Stimulated activated CD4-positive, alpha-beta T cell treated with anti-CD3 and anti-CD28 coated beads, Interleukin-1b, Interleukin-23, amount 100 ng/mL, for 48 hours (primary cell): ENCODE data around the gene TACC3.
A peak's percentile ranks its signal among the peaks of the same experiment; 100 is the strongest.
"Not testable (repeated sequence)": the region's sequence is repeated elsewhere in the genome, so short reads cannot be mapped to it uniquely, and the experiment has no call there.

ENCODE experiments used
- DNase-seq: peaks from one replicate; pipeline ENCODE4 v3.0.0-alpha.2; 2020

TACC3 gene

DNA sequence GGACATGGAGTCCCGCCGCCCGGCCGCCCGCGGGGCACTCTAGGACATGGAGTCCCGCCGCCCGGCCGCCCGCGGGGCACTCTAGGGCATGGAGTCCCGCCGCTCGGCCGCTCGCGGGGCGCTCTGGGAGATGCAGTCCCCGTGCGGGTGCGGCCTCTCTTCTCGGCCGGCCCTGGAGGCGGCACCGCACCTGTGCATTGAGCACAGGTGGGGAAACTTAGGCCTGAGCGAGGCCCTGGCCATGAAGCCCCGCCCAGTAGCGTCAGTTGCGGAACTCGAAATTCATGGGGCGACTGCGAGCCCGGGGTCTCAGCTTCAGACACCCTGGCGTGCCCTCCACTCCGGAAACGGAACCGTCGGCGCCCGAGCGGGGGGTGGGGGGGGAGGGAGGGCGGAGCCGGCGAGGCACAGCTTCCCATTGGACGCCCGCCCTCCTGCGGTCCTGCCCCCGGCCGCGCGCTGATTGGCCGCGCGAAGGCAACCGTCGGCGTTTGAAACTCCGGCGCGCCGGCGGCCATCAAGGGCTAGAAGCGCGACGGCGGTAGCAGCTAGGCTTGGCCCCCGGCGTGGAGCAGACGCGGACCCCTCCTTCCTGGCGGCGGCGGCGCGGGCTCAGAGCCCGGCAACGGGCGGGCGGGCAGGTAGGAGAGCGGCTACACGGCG lies at the start of gene TACC3, which contains the start of gene TMEM129:
Gene TACC3, plus strand, starts transcription at position 519 of the 663 bp plus-strand sequence. CDS start 1,901 bp downstream, outside the sequence.
Gene TMEM129, minus strand, starts transcription at position 321 of the 663 bp plus-strand sequence. CDS start 486 bp downstream, outside the sequence.
- DNase-seq = peak; percentile 95

DNA sequence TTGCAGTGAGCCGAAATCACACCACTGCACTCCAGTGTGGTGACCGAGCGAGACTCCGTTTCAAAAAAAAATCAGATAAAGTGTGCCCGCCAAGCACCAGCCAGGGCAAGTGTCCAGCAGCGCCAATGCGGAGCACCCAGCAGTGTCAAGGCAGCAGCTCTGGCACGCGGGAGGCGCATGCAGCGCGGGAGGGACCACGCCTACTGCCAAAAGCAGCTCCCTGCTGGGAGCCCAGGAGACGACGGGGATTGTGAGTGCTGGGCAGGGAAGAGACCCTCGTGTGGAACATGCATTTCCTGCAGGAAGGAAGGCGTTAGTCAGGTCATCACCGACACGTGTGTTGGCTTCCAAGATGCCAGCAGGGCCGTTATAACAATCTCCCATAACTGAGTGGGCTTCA lies 47.6 kb upstream of the TACC3 start:
- DNase-seq = no peak

DNA sequence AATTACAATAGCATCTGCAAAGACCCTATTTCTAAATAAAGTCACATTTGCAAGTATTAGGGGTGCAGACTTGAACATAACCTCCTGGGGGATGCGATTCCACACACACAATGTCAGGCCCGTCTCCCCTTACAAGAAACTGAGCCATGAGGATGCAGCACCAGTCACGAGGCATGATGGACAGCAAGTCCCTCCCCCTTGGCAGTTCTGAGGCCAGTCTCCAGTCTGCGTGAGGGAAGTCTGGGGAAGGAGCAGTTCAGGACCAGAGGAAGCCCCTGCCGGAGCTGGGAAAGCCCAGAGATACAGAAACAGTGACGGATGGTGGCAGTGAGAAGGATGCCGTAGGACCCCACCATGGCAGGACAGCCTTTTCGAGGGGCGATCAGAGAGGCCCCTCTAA lies 46.6 kb upstream of the TACC3 start:
- no peak for DNase-seq

- DNase-seq = no peak
Measured at GRCh38 chr4:1675136-1675801, 46.1 kb upstream of the TACC3 start.

- DNase-seq = no peak
Measured at GRCh38 chr4:1675802-1676137, 45.6 kb upstream of the TACC3 start.

GRCh38 chr4:1676605-1677525 lies 44.5 kb upstream of the TACC3 start:
- no peak for DNase-seq

GRCh38 chr4:1678244-1678643 lies 43.1 kb upstream of the TACC3 start:
- no peak for DNase-seq

- no peak for DNase-seq
Measured at GRCh38 chr4:1682860-1683259, 38.5 kb upstream of the TACC3 start.

GRCh38 chr4:1683261-1683735 lies 38.0 kb upstream of the TACC3 start:
- no peak for DNase-seq

DNA sequence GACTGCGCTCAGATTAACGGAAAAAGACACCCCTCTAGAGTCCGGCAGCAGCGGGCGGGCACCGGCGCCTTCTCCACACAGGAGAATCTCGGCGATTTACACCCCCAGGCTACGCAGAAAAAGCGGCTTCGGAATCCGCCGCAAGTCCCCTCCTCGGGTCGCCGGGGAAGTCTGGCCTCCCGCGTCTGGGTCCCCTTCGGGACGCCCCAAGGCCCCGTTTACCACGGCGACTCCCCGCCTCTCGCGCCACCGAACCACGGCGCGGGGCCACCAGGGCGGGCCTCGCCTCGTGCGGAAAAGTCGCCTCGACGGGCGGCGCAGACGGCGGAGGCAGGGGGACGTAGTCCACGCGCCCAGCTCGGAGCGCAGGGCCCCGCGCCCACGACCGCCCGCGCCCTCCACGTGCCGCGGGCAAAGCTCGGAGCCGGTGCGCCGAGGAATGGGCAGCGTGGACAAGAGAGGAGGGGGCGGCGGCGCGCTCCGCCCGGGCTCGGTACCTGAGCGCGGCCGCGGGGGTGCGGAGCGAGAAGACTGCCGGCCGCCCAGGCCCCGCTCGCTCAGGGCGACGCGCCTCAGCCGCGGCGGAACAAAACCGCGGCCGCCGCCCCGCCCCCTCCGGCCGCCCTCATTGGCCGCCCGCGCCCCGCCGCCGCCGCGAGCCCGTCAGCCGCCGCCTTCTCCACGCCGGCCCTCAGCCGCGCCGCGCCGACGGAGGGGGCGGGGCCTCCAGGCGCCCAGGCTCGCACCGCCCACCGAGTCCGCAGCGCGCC lies 37.4 kb upstream of the TACC3 start, which contains the start of gene FAM53A:
Gene FAM53A, minus strand, starts transcription at position 578 of the 770 bp plus-strand sequence. CDS start 15,572 bp downstream, outside the sequence.
- peak; percentile 92 for DNase-seq

DNA sequence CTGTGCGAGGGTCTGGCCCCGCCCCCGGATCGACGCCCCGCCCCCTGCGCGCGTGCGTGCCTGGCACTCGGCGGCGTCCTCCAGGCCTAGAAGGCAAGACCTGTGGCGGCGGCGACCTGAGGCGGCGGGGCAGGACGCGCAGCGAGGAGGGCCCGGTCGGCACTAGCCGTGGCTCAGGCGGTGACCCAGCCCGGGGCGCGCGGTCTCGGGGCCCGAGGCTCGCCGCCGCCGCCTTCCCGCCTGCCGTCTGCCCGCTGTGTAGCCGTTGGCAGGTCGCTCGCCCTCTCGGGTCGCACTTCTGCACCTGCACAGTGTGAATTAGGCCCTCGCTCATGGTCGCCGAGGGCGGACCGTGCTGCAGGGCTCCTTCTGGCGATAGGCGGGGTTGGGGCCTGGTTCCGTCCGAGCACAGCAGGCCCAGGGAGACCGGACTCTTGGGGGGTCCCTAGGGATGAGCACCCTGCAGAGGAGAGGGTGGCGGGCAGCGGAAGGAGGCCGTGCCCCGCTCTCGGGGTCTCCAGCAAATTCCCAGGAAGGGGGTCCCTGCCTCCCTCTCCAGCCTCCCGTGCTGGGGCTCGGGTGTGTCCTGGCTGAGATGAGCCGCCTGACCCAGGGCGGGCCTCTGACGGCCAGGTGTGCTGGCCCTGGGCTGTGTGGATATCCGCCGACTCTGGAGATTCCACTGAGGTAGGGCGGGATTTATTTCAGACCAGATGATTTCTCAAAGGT lies 36.7 kb upstream of the TACC3 start:
- no peak for DNase-seq

DNA sequence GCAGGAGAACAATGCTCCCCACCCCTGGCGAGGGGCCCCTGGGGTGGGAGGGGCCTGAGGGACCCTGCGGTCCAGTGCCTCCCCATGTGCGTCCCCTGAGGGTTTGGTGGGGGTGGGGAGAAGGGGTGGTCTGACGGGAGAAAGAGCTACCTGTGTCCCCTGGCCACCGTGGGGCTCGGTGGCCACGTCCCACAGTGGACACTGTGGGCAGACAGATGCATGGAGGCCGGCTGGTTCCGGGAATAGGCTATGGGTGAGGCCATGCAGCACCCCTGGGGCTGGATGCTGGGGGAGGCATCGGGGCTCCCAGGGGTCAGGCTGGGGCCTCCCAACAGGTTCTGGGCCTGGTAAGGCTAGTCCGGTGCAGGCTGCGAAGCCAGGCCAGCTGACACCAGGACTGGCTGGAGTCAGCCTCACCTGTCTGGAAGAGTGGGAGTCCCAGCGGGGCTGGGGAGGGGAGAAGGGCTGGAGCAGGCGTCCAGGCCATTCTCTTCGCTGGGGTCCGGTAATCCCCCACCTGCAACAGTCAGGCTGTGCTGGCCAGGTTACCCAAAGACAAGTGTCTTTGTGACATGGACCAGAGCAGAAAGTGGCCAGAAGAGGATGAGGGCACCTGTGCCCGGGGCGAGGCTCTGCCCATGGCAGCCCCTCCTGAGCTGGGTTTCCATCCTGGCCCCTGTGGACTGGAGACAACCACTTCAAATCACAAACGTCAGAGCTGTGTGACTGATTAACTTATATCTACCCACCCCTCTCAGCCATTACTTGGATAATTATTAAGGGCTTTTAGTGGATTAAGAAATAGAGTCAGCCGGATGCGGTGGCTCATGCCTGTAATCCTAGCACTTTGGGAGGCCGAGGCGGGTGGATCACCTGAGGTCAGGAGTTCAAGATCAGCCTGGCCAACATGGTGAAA lies 35.8 kb upstream of the TACC3 start:
- DNase-seq = no peak

- DNase-seq = no peak
Measured at GRCh38 chr4:1686440-1687036, 34.8 kb upstream of the TACC3 start.

- no peak for DNase-seq
Measured at GRCh38 chr4:1690698-1691097, 30.6 kb upstream of the TACC3 start.

- no peak for DNase-seq
Measured at GRCh38 chr4:1691737-1692373, 29.5 kb upstream of the TACC3 start.

DNA sequence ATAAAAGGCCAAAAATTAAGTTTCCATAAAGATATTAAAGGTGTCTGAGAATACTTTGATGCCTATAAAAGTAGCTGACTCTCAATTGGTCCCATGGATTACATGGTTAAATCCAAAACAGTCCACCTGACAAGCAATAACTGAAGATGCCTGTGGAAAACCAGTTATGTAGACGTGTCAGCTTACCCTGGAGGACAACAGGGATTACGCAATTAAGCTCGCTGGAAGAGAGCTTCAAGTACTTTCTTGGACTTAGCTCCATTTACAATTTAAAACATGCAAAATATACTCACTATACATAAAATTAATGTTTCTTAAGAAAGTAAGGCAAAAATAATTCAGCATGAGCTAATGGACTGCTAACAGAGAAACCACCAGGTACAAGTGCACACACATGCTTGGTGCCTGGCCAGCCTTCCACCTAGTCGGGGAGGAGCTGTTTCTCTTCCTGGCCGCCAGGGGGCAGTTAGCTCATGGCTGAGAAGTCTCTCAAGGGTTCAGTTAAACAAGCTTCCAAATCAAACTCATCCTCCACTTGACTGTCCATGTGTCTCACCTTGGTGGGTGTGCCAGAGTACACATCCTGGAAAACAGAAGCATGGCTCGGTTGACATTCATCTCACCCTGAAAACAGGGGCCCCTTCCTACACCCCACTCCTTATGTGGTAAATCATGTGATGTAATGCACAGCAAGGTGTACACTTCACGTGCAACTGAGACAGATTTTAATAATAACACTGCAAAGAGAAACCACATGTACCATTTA lies 28.0 kb upstream of the TACC3 start:
- peak; percentile 72 for DNase-seq

- no peak for DNase-seq
Measured at GRCh38 chr4:1695913-1696312, 25.4 kb upstream of the TACC3 start.

- DNase-seq = not testable (repeated sequence)
Measured at GRCh38 chr4:1701671-1702070, 19.6 kb upstream of the TACC3 start.

DNA sequence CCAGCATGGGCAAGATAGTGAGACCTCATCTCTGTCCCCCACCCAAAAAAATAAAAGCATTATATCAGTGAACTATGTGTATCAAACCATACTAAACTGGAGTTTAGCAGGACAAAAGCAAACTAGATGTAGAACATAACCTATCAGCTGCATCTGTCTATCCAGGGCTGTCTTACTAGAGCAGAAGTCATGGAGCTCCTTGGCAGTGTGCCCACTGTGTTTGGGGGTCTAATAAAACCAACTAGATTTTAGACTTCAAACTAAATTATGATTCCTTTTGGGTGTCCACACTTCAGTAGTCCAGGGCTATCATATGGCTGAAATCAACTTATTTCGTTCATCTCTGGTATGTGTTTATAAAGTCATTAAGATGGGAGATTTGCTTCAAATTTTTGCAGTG lies 17.5 kb upstream of the TACC3 start:
- no peak for DNase-seq
